ENCODE measurements around the gene FBXW8.

The FBXW8 gene

DNA sequence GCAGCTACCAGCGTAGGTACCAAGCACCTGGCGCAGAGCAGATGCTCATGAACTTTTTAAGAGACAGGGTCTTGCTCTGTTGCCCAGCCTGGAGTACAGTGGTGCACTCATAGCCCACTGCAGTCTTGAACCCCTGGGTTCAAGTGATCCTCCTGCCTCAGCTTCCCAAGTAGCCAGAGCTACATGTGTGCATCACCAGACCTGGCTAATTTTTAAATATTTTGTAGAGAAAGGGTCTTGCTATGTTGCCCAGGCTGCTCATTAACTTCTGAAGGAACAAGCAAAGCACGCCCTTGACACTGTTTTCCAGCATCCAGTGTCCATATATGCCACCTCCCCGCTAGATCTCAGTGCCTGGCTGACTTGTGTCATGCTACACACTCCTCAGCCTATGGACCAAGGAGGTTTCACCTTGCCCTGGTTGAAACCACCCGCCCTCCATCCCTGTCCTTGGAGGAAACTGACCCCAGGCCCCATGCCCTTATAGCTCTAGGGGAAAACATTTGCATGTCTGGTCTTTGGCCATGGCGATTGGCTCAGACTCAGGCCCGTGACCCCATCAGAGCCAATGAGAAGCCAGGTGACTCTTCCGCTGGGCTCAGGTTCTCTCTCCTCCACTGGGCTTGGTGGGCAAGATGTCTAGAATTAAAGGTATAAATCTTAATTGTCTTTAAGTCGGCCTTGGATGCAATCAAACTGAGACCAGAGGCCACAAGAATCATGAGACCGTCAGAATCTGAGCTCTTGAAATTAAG is 162.2 kb downstream of the FBXW8 start:
- no peak for DNase-seq
- TF ChIP-seq GATA1 (IDR thresholded peaks at IDR 0.05; ENCODE audit: low read depth, low read length) (no peak), POLR2A (IDR thresholded peaks at IDR 0.05; ENCODE audit: low read length) (no peak)

DNA sequence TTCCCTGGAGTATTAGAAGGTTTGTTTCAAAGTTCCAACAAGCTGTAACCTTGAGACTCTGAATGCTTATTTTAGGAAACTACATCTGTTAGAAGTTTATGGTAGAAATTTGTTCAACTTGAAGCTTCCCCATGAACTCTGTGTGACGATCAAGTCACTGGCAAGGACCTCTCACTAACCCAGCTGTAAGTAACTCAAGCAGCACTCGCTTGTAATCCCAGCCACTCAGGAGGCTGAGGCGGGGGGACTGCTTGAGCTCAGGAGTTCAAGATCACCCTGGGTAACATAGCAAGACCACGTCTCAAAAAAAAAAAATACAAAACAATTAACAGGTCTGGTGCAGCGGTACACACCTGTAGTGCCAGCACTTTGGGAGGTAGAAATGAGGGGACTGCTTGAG is 162.9 kb downstream of the FBXW8 start:
- TF ChIP-seq GATA1 (IDR thresholded peaks at IDR 0.05; ENCODE audit: low read depth, low read length) (no peak), POLR2A (IDR thresholded peaks at IDR 0.05; ENCODE audit: low read length) (no peak)
- no peak for DNase-seq

DNA sequence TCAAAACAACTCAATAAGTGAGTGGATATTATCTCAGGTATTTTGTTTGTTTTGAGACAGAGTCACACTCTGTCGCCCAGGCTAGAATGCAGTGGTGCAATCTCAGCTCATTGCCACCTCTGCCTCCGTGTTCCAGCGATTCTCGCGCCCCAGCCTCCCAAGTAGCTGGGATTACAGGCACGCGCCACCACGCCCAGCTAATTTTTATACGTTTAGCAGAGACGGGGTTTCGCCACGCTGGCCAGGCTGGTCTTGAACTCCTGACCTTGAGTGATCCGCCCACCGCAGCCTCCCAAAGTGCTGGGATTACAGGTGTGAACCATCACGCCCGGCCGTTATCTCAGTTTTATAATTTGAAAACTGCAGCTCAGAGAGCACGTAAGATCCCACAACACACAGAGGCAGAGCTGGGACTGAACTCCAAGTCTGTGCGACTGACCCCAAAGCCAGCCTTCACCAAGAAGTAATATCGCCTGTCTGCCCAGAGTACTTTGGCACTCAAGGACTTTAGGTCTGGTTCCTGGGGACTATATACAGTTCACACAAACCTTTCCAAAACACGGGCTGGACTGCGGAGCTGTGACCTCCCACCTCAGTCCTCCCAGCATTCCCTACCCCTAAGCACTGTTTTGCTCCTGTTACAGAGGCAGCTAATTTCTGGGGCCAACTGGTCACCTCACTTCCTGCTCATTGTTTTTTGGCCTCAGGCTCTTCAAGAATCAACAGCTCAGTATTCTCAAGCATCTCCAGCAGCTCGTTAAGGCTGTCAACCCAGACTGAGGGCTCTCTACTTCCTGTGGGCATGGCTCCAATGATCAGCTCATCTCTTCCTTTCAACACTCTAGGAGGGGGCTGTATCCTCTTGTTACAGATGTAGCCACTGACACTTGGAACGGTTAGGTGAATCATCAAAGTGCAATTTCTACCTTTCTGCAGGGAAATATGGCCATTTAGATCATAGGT is 165.9 kb downstream of the FBXW8 start:
- TF ChIP-seq GATA1 (IDR thresholded peaks at IDR 0.05; ENCODE audit: low read depth, low read length) = no peak
- TF ChIP-seq POLR2A (IDR thresholded peaks at IDR 0.05; ENCODE audit: low read length) = no peak
- no peak for DNase-seq

DNA sequence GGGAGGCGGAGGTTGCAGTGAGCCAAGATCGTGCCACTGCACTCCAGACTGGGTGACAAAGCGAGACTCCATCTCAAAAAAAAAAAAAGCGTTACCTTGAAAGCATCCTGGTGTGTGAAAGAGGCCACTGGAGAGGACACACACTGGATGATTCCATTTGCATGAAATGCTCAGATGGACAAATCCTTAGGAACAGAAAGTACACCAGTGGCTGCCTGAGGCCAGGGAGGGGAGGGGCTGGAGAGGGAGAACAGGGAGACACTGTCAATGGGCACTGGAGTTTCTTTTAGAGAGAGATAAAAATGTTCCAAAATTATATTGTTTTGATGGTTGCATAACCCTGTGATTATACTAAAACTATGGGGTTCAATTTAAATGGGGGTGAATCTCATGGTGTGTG is 168.7 kb downstream of the FBXW8 start:
- TF ChIP-seq GATA1 (IDR thresholded peaks at IDR 0.05; ENCODE audit: low read depth, low read length) = no peak
- no peak for TF ChIP-seq POLR2A (IDR thresholded peaks at IDR 0.05; ENCODE audit: low read length)
- DNase-seq = no peak

DNA sequence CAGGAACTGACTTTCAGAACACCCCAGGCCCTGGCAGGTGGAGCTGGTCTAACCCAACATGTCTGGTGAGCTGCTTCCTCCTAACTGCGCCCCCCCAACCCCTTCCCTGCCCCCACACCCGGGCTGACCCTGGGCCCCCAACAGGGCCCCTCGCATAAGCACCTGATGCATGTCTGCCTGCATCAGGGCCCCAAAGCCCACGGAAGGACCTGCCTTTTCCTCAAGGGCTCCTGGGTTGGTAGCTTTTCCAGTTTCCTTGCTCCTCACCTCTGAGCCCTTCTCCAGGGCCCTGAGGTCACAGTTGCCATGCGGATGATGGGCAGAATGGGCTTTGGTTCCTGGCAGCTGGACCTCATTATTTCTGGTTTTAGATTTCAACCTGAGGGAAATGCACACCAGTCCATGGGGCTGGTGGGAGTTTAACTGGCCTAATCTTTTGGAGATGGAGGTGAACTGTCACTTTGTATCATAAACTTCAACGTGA is 170.0 kb downstream of the FBXW8 start:
- DNase-seq = no peak
- TF ChIP-seq GATA1 (IDR thresholded peaks at IDR 0.05; ENCODE audit: low read depth, low read length) (no peak), POLR2A (IDR thresholded peaks at IDR 0.05; ENCODE audit: low read length) (no peak)
